K562 (cell line): Measurements from ENCODE around the gene TSC22D1.

ENCODE experiments used
- MAZ ChIP-seq, 2 experiments: fragments of 450-650 bp in 1 of 2; sonication (generic) in 1 of 2; formaldehyde crosslinking; IDR thresholded peaks in 1 of 2; conservative IDR thresholded peaks in 1 of 2; 2 replicates each; pipeline versions ENCODE4 v1.4.0 to v1.5.0; 2020; ENCODE audit warnings: mild to moderate bottlenecking in 1 of 2, missing genetic modification reagents in 1 of 2
- PKNOX1 ChIP-seq: fragments of 450-650 bp; IDR thresholded peaks from 2 replicates; pipeline ENCODE4 v1.6.1; 2016
- POLR3A ChIP-seq: IDR thresholded peaks from 2 replicates; pipeline ENCODE4 v1.6.1; 2011; ENCODE audit warnings: borderline replicate concordance, mild to moderate bottlenecking, moderate library complexity; ENCODE audit not compliant: insufficient read length, insufficient read depth; ENCODE audit errors: extremely low read depth
- TF ChIP-seq, protein P1 (sequence below), 3 experiments: IDR thresholded peaks in 2 of 3; conservative IDR thresholded peaks in 1 of 3; 2 replicates each; pipeline ENCODE4 v1.5.1; 2011 to 2012; ENCODE audit warnings: low read length in 3 of 3, mild to moderate bottlenecking in 3 of 3, control low read depth in 2 of 3, improper control_type of control experiment in 1 of 3, inconsistent platforms in 1 of 3, low read depth in 1 of 3, mixed read lengths in 1 of 3, moderate library complexity in 1 of 3; ENCODE audit not compliant: insufficient read depth in 2 of 3
- TF ChIP-seq, protein P2 (sequence below): sonication (generic); formaldehyde crosslinking; IDR thresholded peaks from 2 replicates; pipeline ENCODE4 v1.8.1; 2023; ENCODE audit warnings: mild to moderate bottlenecking, missing genetic modification reagents

GRCh38 chr13:44471686-44472085, 104.4 kb downstream of the TSC22D1 start:
- TF ChIP-seq, protein P1, sequence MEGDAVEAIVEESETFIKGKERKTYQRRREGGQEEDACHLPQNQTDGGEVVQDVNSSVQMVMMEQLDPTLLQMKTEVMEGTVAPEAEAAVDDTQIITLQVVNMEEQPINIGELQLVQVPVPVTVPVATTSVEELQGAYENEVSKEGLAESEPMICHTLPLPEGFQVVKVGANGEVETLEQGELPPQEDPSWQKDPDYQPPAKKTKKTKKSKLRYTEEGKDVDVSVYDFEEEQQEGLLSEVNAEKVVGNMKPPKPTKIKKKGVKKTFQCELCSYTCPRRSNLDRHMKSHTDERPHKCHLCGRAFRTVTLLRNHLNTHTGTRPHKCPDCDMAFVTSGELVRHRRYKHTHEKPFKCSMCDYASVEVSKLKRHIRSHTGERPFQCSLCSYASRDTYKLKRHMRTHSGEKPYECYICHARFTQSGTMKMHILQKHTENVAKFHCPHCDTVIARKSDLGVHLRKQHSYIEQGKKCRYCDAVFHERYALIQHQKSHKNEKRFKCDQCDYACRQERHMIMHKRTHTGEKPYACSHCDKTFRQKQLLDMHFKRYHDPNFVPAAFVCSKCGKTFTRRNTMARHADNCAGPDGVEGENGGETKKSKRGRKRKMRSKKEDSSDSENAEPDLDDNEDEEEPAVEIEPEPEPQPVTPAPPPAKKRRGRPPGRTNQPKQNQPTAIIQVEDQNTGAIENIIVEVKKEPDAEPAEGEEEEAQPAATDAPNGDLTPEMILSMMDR (IDR thresholded peaks at IDR 0.05 in 2 of 3, conservative IDR thresholded peaks at IDR 0.05 in 1 of 3; ENCODE audit: insufficient read depth in 2 of 3, low read depth in 1 of 3, low read length in 3 of 3): no peak
- TF ChIP-seq POLR3A: no peak
- no peak for TF ChIP-seq MAZ (CRISPR knock-in tag; conservative IDR thresholded peaks at IDR 0.05 in 1 of 2, IDR thresholded peaks at IDR 0.05 in 1 of 2)
- TF ChIP-seq PKNOX1: no peak
- TF ChIP-seq, protein P2, sequence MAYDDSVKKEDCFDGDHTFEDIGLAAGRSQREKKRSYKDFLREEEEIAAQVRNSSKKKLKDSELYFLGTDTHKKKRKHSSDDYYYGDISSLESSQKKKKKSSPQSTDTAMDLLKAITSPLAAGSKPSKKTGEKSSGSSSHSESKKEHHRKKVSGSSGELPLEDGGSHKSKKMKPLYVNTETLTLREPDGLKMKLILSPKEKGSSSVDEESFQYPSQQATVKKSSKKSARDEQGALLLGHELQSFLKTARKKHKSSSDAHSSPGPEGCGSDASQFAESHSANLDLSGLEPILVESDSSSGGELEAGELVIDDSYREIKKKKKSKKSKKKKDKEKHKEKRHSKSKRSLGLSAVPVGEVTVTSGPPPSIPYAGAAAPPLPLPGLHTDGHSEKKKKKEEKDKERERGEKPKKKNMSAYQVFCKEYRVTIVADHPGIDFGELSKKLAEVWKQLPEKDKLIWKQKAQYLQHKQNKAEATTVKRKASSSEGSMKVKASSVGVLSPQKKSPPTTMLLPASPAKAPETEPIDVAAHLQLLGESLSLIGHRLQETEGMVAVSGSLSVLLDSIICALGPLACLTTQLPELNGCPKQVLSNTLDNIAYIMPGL: no peak
